K562 (cell line): Measurements from ENCODE around the gene FBXO8. TPM values are rescaled to one million over a fixed set of nuclear protein-coding genes. Genes with fewer than 3 reads are reported as not detected.

ENCODE experiments used
- BRD9 ChIP-seq: fragments of 450-650 bp; IDR thresholded peaks from 2 replicates; pipeline ENCODE4 v1.6.1; 2018; ENCODE audit warnings: low read depth; ENCODE audit not compliant: partially characterized antibody
- CBX3 ChIP-seq, 2 experiments: IDR thresholded peaks; 1 replicate in 1 of 2; 2 replicates in 1 of 2; pipeline ENCODE4 v1.6.1; 2012; ENCODE audit warnings: inconsistent platforms in 2 of 2, low read length in 2 of 2, borderline replicate concordance in 1 of 2, control low read depth in 1 of 2
- DPF2 ChIP-seq: fragments of 450-650 bp; IDR thresholded peaks from 2 replicates; pipeline ENCODE4 v1.6.1; 2016
- MAFG ChIP-seq: fragments of 450-650 bp; conservative IDR thresholded peaks from 2 replicates; pipeline ENCODE4 v1.6.1; 2016; ENCODE audit warnings: missing genetic modification characterization, missing compliant biosample characterization
- NFE2 ChIP-seq: IDR thresholded peaks from 2 replicates; pipeline ENCODE4 v1.6.1; 2014; ENCODE audit warnings: antibody characterized with exemption, low read depth
- polyA plus RNA-seq, 8 experiments: library from polyadenylated mRNA; depleted of rRNA in 4 of 8; stranded (reverse) in 5 of 8; unstranded in 3 of 8; fragments of >200 nt; fragmentation: Nextera tagmentation in 2 of 8; fragmentation: Illumina TruSeq in 1 of 8; extraction: Ambion mirVana in 2 of 8; extraction: Trizol in 1 of 8; gene quantifications; 2 replicates each; pipeline versions ENCODE4 v1.2.1 to v1.2.3, GENCODE V29; 2011 to 2014; ENCODE audit warnings: inconsistent platforms in 1 of 8, missing spikeins in 1 of 8
- total RNA-seq, 7 experiments: library from RNA; depleted of rRNA in 6 of 7; stranded (reverse); fragments of >200 nt in 6 of 7; fragmentation: Illumina TruSeq in 2 of 7; extraction: Trizol in 2 of 7; gene quantifications; 2 replicates each; pipeline versions ENCODE4 v1.2.1 to v1.2.3, GENCODE V29; 2011 to 2021; ENCODE audit warnings: low replicate concordance in 1 of 7
- TF ChIP-seq, protein P1 (sequence below): fragments of 450-650 bp; formaldehyde crosslinking; conservative IDR thresholded peaks from 2 replicates; pipeline ENCODE4 v1.4.0; 2022; ENCODE audit warnings: mild to moderate bottlenecking, missing genetic modification characterization
- TF ChIP-seq, protein P2 (sequence below), 2 experiments: fragments of 450-650 bp in 1 of 2; sonication (generic) in 1 of 2; formaldehyde crosslinking; conservative IDR thresholded peaks; 2 replicates each; pipeline versions ENCODE4 v1.4.0 to v1.8.1; 2020 to 2022; ENCODE audit warnings: mild to moderate bottlenecking in 1 of 2, missing genetic modification reagents in 1 of 2
- TF ChIP-seq, protein P3 (sequence below): fragments of 450-650 bp; IDR thresholded peaks from 2 replicates; pipeline ENCODE4 v1.6.1; 2016; ENCODE audit warnings: low read depth
- TF ChIP-seq, protein P4 (sequence below), 2 experiments: fragments of 450-650 bp; IDR thresholded peaks; 2 replicates each; pipeline ENCODE4 v1.6.1; 2016; ENCODE audit warnings: mild to moderate bottlenecking in 2 of 2, borderline replicate concordance in 1 of 2, low read depth in 1 of 2, moderate library complexity in 1 of 2

FBXO8 gene
- total and polyA plus RNA-seq, 9 of the 15 experiments (the other 6 are each of a cell fraction or from before 2014, with no cell fraction given) = 12.9 to 27.1 (median 14.8) TPM

DNA sequence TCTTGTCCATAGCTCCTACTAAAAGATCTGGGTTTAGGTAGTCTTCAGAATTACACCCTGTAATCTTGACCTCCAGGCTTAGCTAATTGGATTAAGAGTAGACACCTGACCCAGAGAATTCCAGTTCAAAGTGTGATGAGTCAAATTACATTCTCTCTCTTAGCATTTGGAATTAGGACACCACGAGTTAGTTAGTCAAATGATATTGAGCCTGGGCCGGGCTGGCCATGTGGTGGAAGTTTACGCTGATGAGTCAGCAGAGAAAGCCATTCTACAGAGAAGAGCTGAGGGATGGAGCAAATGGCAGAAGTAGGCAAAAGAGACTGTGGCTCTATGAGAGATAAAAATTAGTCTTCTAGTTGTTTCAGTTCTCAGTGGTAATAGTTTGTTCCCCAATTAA, 31.3 kb upstream of the FBXO8 start (continued):
- TF ChIP-seq, protein P1, sequence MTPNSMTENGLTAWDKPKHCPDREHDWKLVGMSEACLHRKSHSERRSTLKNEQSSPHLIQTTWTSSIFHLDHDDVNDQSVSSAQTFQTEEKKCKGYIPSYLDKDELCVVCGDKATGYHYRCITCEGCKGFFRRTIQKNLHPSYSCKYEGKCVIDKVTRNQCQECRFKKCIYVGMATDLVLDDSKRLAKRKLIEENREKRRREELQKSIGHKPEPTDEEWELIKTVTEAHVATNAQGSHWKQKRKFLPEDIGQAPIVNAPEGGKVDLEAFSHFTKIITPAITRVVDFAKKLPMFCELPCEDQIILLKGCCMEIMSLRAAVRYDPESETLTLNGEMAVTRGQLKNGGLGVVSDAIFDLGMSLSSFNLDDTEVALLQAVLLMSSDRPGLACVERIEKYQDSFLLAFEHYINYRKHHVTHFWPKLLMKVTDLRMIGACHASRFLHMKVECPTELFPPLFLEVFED = no peak
- TF ChIP-seq BRD9 (peak; percentile 86), NFE2 (peak; percentile 79), MAFG (tag) (peak; percentile 68), CBX3 (IDR thresholded peaks at IDR 0.05; ENCODE audit: borderline replicate concordance in 1 of 2, low read length in 2 of 2) (0 out of 3 replicates have a peak, but pooled peaks of 1 of the 2 experiments have one; percentile 46), DPF2 (peak; percentile 53)
- TF ChIP-seq, protein P2, sequence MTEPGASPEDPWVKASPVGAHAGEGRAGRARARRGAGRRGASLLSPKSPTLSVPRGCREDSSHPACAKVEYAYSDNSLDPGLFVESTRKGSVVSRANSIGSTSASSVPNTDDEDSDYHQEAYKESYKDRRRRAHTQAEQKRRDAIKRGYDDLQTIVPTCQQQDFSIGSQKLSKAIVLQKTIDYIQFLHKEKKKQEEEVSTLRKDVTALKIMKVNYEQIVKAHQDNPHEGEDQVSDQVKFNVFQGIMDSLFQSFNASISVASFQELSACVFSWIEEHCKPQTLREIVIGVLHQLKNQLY (CRISPR knock-in tag; conservative IDR thresholded peaks at IDR 0.05) = no peak
- TF ChIP-seq, protein P3, sequence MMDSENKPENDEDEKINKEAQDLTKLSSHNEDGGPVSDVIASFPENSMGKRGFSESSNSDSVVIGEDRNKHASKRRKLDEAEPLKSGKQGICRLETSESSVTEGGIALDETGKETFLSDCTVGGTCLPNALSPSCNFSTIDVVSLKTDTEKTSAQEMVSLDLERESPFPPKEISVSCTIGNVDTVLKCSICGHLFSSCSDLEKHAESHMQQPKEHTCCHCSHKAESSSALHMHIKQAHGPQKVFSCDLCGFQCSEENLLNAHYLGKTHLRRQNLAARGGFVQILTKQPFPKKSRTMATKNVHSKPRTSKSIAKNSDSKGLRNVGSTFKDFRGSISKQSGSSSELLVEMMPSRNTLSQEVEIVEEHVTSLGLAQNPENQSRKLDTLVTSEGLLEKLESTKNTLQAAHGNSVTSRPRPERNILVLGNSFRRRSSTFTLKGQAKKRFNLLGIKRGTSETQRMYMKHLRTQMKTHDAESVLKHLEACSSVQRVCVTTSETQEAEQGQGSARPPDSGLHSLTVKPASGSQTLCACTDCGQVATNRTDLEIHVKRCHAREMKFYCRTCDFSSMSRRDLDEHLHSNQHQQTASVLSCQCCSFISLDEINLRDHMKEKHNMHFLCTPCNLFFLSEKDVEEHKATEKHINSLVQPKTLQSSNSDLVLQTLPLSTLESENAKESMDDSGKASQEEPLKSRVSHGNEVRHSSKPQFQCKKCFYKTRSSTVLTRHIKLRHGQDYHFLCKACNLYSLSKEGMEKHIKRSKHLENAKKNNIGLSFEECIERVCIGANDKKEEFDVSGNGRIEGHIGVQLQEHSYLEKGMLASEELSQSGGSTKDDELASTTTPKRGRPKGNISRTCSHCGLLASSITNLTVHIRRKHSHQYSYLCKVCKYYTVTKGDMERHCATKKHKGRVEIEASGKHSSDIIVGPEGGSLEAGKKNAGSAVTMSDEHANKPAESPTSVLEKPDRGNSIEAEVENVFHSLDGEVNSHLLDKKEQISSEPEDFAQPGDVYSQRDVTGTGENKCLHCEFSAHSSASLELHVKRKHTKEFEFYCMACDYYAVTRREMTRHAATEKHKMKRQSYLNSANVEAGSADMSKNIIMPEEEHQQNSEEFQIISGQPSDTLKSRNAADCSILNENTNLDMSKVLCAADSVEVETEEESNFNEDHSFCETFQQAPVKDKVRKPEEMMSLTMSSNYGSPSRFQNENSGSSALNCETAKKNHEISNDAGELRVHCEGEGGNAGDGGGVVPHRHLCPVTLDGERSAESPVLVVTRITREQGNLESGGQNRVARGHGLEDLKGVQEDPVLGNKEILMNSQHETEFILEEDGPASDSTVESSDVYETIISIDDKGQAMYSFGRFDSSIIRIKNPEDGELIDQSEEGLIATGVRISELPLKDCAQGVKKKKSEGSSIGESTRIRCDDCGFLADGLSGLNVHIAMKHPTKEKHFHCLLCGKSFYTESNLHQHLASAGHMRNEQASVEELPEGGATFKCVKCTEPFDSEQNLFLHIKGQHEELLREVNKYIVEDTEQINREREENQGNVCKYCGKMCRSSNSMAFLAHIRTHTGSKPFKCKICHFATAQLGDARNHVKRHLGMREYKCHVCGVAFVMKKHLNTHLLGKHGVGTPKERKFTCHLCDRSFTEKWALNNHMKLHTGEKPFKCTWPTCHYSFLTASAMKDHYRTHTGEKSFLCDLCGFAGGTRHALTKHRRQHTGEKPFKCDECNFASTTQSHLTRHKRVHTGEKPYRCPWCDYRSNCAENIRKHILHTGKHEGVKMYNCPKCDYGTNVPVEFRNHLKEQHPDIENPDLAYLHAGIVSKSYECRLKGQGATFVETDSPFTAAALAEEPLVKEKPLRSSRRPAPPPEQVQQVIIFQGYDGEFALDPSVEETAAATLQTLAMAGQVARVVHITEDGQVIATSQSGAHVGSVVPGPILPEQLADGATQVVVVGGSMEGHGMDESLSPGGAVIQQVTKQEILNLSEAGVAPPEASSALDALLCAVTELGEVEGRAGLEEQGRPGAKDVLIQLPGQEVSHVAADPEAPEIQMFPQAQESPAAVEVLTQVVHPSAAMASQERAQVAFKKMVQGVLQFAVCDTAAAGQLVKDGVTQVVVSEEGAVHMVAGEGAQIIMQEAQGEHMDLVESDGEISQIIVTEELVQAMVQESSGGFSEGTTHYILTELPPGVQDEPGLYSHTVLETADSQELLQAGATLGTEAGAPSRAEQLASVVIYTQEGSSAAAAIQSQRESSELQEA = no peak
- TF ChIP-seq, protein P4, sequence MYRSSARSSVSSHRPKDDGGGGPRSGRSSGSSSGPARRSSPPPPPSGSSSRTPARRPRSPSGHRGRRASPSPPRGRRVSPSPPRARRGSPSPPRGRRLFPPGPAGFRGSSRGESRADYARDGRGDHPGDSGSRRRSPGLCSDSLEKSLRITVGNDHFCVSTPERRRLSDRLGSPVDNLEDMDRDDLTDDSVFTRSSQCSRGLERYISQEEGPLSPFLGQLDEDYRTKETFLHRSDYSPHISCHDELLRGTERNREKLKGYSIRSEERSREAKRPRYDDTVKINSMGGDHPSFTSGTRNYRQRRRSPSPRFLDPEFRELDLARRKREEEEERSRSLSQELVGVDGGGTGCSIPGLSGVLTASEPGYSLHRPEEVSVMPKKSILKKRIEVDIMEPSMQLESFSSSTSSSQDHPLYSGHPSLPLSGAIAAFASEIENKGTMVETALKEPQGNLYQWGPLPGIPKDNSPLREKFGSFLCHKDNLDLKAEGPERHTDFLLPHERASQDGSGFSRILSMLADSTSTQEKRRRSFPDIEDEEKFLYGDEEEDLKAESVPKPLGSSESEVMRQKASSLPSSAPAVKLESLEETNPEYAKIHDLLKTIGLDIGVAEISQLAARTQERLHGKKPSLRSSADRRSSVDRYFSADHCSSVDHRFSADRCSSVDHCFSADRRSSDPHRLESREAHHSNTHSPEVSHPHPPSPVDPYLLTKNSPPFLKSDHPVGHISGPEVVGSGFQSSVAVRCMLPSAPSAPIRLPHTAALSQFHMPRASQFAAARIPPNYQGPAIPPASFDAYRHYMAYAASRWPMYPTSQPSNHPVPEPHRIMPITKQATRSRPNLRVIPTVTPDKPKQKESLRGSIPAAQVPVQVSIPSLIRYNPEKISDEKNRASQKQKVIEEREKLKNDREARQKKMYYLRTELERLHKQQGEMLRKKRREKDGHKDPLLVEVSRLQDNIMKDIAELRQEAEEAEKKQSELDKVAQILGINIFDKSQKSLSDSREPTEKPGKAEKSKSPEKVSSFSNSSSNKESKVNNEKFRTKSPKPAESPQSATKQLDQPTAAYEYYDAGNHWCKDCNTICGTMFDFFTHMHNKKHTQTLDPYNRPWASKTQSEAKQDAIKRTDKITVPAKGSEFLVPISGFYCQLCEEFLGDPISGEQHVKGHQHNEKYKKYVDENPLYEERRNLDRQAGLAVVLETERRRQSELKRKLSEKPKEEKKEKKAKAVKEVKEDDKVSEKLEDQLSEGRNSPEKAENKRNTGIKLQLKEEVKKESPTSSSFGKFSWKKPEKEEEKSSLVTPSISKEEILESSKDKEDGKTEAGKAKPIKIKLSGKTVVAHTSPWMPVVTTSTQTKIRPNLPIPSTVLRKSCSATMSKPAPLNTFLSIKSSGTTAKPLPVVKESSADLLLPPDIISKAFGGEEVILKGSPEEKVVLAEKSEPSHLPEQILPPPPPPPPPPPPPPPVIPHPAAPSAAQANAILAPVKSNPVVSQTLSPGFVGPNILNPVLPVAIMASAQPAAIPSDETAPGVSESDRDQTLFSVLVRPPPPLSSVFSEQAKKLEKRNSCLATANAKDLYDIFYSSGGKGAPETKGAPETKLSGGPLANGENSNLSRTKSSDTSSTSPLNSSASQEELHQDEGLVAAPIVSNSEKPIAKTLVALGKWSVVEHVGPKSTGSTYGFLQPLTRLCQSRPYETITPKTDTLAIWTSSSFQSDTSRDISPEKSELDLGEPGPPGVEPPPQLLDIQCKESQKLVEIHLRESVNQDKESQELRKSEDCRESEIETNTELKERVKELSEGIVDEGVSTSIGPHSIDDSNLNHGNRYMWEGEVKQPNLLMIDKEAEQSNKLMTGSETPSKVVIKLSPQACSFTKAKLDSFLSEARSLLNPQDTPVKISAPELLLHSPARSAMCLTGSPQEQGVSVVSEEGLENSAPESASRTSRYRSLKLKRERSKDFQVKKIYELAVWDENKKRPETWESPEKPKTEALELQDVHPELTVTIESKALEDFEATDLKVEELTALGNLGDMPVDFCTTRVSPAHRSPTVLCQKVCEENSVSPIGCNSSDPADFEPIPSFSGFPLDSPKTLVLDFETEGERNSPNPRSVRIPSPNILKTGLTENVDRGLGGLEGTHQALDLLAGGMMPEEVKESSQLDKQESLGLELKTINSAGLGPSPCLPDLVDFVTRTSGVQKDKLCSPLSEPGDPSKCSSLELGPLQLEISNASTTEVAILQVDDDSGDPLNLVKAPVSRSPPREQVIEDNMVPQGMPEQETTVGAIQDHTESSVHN (IDR thresholded peaks at IDR 0.05; ENCODE audit: borderline replicate concordance in 1 of 2, low read depth in 1 of 2) = no peak
